ENCODE results near the gene GRIPAP1.
"Not testable (repeated sequence)": the region's sequence is repeated elsewhere in the genome, so short reads cannot be mapped to it uniquely, and the experiment has no call there.

GRIPAP1 gene

DNA sequence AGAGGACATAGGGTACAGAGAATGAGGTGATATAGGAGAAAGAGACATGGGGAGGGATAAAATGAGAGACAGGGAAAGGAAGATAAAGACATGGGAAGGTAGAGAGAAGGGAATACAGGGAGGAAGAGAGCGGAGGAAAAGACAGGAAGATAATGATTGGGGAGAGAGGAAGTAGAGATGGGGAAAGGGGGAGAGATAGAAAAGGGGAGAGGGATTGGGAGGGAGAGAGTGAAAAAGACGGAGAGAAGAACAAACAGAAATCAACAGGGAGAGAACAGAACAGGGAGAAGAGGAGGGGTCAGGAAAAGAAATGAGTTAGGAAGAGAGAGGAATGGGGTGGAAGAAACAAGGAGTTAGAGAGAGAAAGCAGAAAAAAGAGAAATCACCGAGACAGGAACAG lies 4.6 kb downstream of the GRIPAP1 start:
- no peak for DNase-seq

GRCh38 chrX:48996969-48997368 lies 5.1 kb downstream of the GRIPAP1 start:
- DNase-seq, result no peak

DNA sequence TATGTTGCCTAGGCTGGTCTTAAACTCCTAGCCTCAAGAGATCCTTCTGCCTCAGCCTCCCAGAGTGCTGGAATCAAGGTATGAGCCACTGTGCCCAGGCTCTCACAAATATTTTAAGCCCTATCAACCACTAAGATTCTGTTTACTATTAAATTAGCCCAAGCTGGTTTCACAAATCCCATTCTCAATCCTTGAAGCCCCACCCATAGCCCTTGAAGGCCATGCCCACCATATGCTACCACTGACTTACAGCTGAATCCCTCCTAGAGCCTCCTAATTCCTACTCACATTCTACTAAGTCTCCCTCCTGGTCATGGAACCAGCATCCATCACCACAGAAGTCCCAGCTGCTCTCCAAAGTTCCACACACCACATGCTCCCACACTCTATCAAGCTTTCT lies 9.7 kb downstream of the GRIPAP1 start:
- DNase-seq, result no peak

- DNase-seq, result no peak
These were observed 12.6 kb downstream of the GRIPAP1 start for GRCh38 chrX:48989483-48989882.

DNA sequence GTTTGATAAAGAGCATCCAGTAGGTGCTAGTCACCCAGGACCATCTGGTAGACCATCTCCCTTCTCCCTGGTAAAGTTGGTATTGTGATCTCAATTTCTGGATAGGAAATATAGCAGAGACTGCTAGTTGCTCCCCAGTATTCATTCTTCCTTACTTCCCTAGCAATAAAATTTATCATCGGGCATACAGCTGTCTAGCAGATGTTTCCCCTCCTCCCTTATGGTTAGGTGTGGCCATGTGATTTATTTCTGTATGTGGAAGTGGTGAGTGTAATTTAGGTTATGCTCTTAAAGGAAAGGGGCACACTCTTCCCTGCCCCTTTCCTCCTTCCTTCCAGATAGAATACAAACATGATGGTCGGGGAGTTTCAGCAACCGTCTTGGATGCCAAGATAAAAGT lies 18.2 kb downstream of the GRIPAP1 start:
- DNase-seq, result no peak

DNA sequence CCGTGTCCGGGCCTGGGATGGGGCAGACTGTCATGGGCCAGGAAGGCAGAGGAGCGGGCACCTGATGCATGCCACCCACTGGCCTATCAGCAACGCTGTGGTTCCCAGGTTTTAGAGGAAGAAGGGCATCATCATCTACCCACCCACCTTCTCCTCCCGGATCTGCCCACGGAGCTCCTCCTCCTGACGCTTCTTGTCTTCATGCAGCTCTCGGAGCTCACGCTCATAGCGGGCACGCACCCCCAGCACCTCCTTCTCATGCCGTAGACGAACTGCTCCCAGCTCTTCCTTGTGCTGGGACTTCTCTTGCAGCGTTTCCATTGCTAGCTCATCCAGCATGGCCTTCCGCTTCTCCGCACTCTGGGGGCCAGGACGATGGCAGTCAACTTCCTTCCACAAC lies 19.0 kb downstream of the GRIPAP1 start:
- DNase-seq, result no peak

GRCh38 chrX:48981178-48981577 lies 20.9 kb downstream of the GRIPAP1 start:
- DNase-seq, result no peak

GRCh38 chrX:48980341-48980740 lies 21.7 kb downstream of the GRIPAP1 start:
- not testable (repeated sequence) for DNase-seq

GRCh38 chrX:48978226-48978625 lies 23.8 kb downstream of the GRIPAP1 start:
- no peak for DNase-seq

GRCh38 chrX:48976086-48976485 lies 26.0 kb downstream of the GRIPAP1 start:
- peak; percentile 23 for DNase-seq

DNA sequence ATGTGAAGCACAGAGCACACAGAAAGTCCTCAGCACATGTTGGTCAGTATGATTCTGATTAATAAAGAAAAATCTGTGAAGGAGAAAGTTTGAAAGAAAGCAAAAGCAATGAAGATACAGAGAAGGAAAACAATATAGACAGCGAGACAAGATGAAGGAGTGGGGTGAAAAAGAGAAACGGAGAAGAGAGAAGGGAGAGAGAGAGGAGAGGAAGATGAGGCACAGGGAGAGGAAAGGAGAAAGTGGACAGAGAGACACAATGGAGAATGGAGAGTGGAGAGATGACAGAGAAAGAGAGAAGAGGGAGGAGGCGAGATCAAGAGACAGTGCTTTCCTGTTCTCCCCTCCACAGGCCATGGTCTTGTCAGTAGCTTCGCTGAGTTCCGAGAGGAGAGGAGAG lies 26.5 kb downstream of the GRIPAP1 start:
- DNase-seq, result no peak

GRCh38 chrX:48975041-48975440 lies 27.0 kb downstream of the GRIPAP1 start:
- no peak for DNase-seq

GRCh38 chrX:48974574-48974973 lies 27.5 kb downstream of the GRIPAP1 start:
- DNase-seq, result no peak

GRCh38 chrX:48974033-48974432 lies 28.0 kb downstream of the GRIPAP1 start:
- no peak for DNase-seq

DNA sequence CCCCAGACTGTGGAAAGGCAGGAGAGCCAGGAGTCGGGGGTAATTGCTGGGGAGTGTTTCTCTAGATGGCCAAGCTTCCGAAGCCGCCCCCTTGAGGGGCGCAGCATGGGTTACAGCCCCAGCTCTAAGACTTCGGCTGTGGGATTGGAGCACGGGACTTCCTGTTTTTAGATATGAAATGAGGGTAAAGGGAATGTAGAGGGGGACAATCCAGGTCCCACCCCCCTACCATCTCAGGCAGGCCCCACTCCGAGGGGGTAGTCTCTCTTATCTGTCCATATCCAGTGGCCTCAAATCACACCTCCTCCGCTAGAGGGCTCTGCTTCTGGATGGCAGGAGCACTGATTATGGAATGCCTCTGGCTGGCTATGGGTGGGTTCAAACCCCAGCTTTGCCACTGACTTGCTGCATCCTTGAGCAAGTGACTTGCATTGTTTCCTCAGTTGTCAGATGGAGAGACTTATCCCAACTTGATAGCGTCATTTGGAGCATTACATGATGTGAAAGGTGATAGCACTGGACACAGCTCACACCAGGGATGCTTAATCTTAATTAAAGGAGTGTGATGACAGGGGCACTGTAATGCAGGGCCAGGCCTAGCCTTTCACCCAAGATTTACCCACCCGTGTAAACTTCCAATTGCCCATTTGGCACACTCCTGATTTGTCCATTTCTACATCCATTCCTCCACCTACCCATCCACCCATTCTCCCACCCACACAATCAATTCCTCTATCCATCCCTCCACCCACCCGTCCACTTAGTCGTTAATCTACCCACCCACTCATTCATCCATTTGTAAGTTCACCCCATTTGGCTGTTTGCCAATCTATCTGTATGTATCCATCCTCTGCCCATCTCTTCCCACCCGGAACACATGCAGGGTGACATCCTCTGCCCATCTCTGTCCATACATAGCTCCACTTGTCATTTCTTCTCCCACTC lies 29.6 kb downstream of the GRIPAP1 start:
- peak; percentile 74 for DNase-seq

GRCh38 chrX:48971249-48972219 lies 30.5 kb downstream of the GRIPAP1 start, which contains the start of gene KCND1:
Gene KCND1, minus strand, starts transcription at chrX:48971844. Its CDS starts 1,573 bp downstream, at chrX:48970271.
- no peak for DNase-seq

GRCh38 chrX:48969471-48969870 lies 32.6 kb downstream of the GRIPAP1 start:
- DNase-seq, result no peak

- no peak for DNase-seq
These were observed 33.7 kb downstream of the GRIPAP1 start for GRCh38 chrX:48968377-48968776.

DNA sequence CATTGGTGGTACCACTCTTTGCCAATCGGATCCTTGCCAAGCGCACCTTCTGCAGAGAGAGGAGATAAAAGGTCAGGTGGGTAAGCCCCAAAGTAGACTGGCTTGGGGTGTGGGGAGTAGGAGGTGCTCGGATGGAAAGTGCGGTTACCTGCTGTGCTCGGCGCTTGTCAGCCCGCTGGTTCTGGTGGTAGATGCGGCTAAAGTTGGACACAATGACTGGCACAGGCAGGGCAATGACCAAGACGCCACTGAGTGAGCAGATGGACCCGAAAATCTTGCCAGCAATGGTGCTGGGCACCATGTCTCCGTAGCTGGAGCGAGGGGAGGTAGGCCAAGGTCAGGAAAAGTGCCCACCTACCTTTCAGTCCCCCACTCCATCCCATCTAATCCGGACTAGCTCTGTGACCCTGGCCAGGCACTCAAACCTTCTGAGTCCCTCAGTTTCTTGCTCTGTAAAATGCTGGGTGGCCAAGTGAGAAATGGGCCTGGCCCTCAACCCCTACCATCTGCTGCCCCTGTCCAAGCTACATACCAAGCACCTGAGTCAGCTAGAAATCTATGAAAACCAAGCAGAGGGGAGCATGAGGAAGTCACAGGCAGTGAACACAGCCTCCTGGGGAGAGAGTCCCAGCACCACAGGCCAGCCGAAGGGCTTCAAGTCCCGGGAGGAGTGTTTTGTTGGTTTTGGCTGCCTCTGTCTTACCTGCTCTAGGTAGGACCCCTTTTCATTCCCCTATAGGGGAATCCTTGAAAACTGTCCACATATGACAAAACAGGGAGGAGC lies 35.1 kb downstream of the GRIPAP1 start:
- DNase-seq, result no peak

GRCh38 chrX:48965959-48966358 lies 36.1 kb downstream of the GRIPAP1 start:
- no peak for DNase-seq

GRCh38 chrX:48961585-48962091 lies 40.4 kb downstream of the GRIPAP1 start:
- peak; percentile 92 for DNase-seq

DNA sequence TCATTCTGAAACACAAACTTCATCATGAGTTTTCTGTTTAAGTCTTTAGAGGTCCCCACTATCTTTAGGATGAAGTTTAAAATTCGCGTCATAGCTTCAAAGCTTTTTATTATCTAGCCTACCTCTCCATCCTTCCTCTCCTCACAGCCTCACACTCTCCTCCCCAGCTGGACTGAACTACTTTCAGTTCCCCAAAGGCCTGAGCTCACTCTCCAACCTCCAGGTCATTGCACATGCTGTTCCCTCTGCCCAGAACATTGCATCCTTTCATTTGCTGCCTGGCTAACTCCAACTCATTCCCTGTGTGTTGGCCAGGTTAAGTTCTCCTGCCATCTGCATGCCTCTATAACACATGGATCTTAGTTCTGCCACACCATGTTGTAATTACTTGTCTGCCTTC lies 41.8 kb downstream of the GRIPAP1 start:
- DNase-seq, result peak; percentile 6

Data from OCI-M1 (cell line).